OCI-LY1 (cell line): Measurements from ENCODE around the gene CARD19.

Experiments
- EZH2 ChIP-seq: fragments of 200-600 bp; sonication (generic), shearing (Covaris generic); IDR thresholded peaks from 2 replicates; pipeline ENCODE4 v1.8.0; 2017; ENCODE audit warnings: borderline replicate concordance, mixed run types, mild to moderate bottlenecking, antibody characterized with exemption, low read length, moderate library complexity, mixed read lengths
- TF ChIP-seq, protein P1 (sequence below): fragments of 200-600 bp; sonication (generic), shearing (Covaris generic); IDR thresholded peaks from 2 replicates; pipeline ENCODE4 v1.5.1; 2017; ENCODE audit warnings: mild to moderate bottlenecking, antibody characterized with exemption, low read length, moderate library complexity, mixed read lengths

DNA sequence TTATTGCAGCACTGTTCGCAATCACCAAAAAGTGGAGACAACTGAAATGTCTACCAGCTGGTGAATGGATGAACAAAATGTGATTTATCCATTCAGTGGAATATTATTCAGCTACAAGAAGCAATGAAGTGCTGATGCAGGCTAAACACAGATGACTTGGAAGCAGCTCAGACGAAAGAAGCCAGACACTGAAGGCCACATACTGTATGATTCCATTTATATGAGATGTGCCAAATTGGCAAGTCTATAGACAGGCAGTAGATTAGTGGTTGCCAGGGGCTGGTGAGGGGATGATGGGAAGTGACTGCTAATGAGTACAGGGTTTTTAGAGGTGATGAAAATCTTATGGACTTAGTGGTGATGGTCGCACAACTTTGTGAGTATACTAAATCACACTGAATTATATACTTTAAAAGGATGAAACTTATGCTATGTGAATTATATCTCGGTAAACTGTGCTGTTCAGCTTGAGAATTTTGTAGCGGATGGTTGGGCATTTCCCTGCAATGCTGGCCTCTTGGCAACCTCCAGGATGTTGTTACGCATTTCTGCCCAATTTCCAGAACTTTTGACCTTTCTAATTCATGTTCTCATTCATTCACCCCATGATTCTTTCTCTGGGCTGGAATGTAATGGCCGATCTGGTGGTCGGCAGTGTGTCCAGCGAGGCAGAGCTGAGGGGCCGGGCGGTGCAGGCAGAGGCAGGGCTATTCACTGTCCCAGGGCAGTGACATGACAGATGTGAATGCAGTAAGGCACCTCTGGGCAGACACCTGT is 66.0 kb downstream of the CARD19 start:
- TF ChIP-seq, protein P1, sequence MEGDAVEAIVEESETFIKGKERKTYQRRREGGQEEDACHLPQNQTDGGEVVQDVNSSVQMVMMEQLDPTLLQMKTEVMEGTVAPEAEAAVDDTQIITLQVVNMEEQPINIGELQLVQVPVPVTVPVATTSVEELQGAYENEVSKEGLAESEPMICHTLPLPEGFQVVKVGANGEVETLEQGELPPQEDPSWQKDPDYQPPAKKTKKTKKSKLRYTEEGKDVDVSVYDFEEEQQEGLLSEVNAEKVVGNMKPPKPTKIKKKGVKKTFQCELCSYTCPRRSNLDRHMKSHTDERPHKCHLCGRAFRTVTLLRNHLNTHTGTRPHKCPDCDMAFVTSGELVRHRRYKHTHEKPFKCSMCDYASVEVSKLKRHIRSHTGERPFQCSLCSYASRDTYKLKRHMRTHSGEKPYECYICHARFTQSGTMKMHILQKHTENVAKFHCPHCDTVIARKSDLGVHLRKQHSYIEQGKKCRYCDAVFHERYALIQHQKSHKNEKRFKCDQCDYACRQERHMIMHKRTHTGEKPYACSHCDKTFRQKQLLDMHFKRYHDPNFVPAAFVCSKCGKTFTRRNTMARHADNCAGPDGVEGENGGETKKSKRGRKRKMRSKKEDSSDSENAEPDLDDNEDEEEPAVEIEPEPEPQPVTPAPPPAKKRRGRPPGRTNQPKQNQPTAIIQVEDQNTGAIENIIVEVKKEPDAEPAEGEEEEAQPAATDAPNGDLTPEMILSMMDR: no peak
- no peak for TF ChIP-seq EZH2
